A204.1 (cell line): Measurements from ENCODE around the gene GRK7.
"Not testable (repeated sequence)": the region's sequence is repeated elsewhere in the genome, so short reads cannot be mapped to it uniquely, and the experiment has no call there.

Experiments
- FAIRE-seq: peaks from 2 replicates; lab custom pipeline; 2012; peaks lifted over from hg19 to GRCh38; lab: Jason Lieb, UNC

GRK7 gene

DNA sequence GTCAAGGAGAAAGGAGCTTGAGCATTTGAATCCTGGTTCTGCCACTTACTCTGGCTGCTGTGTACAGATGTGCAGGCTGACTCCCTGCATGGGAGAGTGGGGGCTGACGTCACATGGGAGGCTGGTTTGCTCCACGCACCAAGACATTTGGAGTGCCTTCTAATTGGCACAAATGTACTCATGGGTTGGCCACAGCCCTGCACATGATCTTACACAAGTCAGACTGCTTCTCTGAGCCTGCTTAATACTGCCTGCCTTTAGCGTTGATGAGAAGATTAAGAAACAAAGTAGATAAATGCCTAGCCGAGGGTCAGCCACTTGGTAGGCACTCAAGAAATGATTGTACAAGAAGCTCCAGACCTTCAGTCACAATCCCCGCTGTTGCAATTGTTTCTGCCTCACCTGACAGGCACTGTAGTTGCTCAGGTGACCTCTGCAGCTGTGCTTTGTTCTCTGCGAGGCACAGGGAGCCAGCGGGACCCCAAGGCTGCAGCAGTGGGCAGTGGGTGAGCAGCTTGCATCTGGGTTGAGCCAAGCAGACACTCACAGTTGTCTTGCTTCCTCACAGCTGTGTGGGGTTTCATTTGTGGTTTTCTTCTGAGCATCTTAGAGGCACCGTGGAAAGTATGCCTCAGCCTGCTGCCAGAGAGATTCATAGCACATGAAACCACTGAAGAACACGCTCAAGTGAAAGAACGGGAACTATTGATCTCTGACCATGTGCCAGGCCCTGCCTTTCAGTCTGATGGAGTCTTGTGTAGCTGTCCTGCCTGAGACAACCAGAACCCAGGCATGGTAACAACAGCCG is 33.1 kb downstream of the GRK7 start:
- no peak for FAIRE-seq

GRCh38 chr3:141796889-141797781 is 33.9 kb downstream of the GRK7 start:
- no peak for FAIRE-seq

- no peak for FAIRE-seq
Measured at GRCh38 chr3:141797819-141798447, 34.7 kb downstream of the GRK7 start.

DNA sequence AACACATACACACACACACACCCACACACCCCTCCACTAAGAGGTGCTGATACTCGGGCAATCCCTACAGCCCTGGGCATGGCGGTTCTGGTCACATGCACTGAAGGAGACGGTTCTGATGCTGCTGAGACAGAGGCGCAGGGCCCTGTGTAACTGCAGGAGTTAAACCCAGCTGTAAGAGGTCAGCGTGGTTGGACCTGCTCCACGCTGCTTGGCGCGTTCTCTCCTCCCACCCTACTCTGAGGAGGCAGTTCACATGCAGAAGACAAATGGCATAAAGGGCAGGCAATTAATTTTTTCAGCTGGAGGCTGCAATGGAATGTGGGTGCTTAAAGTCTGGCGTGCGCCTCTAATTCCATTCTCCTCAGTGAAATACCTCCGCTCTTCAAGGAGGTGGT is 35.2 kb downstream of the GRK7 start:
- FAIRE-seq, result no peak

DNA sequence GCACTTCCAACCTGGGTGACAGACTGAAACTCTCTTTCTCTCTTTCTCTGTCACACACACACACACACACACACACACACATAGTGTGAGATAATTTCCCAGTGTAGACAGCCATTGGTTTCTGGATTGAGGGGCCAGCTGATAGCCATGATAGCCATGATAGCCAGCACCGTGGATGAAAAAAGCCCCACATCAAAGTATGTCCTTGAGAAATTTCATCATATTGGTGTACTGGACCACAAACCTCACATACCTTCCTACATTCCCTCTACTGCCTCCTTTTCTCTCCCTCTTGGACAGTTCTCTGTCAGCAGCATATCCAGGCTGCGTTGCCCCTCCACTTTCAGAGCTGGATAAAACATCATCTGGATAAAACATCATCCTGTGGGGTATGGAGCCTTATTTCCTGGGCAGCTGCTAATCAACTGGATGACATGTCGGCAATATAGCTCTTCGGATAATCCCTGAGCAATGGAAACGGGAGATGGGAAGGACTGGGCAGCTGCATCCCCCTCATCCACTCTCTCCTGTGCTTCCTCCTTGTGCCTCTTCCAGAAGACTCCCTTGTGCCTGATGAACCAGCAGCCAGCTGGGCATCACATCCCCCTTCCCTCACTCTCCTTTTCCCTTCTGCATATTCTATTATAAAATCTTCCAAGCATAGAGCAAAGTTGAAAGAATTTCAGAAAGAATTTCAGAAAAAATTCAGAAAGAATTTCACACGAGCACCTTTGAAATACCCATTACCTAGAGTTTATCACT is 39.3 kb downstream of the GRK7 start:
- no peak for FAIRE-seq

- FAIRE-seq, result not testable (repeated sequence)
Measured at GRCh38 chr3:141803538-141803937, 40.3 kb downstream of the GRK7 start.

DNA sequence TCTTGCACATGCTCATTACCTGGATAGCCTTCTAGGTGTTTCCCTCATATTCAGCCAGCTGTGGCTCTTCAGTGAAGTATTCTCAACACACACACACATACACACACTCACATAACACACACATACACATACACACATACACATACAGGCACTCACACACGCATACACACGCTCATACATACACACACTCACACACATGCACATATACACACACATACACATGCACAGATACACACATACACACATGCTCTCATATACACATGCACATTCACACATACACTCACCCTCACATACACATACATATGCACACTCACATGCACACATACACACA is 41.2 kb downstream of the GRK7 start:
- no peak for FAIRE-seq

DNA sequence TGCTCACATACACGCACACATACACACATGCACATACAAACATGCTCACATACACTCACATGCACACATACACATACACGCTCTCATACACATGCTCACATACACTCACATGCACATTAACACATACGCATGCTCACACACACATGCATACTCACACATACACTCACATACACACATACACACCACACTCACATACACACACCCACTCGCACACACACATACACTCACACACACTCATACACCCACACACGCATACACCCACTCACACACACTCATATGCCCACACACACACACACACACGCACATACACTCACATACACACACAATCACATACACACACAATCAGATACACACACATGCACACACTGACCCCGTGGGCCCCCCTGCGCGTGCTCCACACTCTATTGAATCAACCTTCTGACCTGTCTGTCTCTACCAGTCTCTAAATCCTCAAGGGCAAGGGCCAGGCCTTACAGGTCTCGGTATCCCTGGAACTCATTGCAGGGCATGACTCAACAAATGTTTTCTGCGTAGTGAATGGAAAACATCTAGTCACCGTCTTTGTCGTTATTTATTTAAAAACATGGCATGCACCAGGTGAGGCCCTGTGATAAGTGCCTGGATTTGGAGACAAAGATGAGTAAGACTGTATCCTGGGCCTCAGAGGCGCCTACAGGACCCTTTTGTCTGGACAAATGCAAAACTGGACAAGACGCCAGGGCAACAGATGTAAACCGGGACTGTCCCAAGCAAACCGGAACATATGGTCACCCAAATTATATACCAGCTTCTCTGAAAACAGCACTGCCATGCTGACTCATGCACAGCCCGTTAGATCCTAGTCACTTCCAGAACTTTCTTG is 41.8 kb downstream of the GRK7 start:
- no peak for FAIRE-seq

DNA sequence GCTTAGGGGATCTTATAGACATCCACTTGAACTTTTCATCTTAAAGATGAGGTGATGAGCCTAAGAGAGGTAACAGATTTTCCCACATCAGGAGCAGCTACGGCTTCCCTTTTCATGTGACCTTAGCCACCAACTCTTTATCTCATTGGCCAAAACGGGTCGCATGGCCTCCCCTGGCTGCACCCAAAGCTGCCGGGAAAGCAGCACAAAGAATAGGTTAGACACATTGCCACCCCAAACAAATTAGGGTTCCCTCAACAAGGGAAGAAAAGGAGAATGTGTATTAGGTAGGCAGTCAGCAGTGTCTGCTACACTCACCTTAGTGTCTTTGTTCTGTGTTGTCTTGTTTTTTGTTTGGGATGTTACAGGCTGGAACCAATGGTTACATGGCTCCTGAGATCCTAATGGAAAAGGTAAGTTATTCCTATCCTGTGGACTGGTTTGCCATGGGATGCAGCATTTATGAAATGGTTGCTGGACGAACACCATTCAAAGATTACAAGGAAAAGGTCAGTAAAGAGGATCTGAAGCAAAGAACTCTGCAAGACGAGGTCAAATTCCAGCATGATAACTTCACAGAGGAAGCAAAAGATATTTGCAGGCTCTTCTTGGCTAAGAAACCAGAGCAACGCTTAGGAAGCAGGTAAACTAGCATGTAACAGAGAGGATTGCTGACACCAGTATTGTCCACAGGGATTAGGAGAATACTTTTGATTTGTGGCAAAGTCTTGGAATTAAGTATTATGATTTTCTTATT is 44.2 kb downstream of the GRK7 start:
- no peak for FAIRE-seq

DNA sequence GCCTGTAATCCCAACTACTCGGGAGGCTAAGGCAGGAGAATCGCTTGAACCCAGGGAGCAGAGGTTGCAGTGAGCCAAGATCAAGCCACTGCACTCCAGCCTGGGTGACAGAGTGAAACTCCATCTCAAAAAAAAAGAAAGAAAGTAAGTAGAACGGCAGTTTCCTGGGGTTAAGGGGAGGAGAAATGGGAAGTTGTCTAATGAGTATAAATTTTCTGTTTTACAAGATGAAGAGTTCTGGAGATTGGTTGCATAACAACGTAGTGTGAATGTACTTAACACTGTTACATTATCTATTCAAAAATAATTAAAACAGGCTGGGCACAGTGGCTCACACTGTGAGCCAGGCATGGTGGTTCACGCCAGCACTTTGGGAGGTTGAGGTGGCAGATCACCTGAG is 45.4 kb downstream of the GRK7 start:
- FAIRE-seq, result no peak

GRCh38 chr3:141810161-141810560 is 47.0 kb downstream of the GRK7 start:
- FAIRE-seq, result no peak

DNA sequence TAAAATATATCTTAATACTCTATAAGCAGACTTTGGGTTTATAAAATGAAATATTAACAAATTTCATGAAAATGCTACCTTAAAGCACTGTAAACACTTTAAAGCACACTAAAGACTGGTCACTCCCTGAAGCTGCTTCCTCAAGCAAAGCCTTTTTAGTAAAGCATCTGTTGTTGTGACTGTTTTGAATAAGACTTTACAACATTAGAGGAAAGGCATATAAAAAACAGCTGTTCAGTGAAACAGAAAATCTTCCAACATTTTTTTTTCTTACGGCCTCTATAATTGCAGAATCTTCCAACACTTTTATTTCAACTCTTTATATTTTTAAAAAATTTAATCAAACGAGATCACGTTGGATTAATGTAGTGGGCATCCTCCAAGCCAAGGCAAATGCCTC is 48.1 kb downstream of the GRK7 start:
- FAIRE-seq, result no peak

GRCh38 chr3:141812084-141812483 is 48.9 kb downstream of the GRK7 start:
- FAIRE-seq, result no peak

DNA sequence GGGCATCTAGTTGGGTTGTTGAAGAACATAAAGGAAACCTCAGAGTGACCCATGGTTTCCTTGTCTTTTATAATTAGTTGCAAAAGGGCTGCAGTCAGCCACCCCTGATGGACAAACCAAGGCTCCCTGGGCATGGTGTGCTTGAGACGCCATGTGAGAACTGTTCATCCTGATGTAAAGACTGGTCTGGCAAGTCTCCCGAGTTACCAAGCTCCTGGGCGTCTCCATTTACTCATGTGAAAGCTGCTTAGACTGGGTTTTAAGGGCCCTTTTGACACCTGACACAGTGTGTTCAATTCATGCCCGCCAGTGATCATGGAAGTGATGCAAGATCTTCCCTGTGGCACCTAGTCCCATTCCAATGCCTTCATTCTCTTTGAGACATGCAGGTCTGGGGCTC is 49.4 kb downstream of the GRK7 start:
- FAIRE-seq, result no peak
